CD4-positive, alpha-beta T cell treated with Interleukin-4 for 1 hour (primary cell): ENCODE results near the gene ARVCF.
"Not testable (repeated sequence)": the region's sequence is repeated elsewhere in the genome, so short reads cannot be mapped to it uniquely, and the experiment has no call there.

Experiments used
- DNase-seq, 2 donors: peaks; one replicate each; pipeline ENCODE4 v3.0.0-alpha.2; 2020 to 2022

The ARVCF gene

DNA sequence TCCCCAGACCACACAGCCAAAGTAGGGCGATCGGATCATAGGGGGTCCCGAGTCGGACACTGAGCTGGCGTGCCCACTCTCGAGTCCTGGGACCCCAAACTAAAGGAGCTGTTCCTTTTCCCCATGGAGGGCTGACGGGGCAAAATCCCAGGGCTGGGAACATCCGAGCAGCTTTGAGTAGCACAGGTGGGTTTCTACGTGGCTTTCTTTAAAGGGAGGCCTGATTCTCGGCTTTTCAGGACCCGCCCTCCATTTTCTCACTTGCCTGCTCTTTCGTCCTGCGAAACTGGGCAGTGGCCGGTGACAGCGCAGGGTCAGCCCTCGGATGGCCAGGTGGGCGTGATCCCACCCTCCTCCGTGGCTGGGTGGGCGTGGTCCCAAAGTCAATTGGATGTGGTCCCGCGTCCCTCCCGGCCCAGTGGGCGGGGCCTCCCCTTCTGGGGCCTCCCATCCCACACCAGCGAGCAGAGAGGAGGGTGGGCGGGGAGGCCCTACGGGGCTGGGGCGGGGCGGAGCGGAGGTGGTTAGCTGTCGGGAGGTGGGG, 57.5 kb downstream of the ARVCF start:
- DNase-seq = no peak

DNA sequence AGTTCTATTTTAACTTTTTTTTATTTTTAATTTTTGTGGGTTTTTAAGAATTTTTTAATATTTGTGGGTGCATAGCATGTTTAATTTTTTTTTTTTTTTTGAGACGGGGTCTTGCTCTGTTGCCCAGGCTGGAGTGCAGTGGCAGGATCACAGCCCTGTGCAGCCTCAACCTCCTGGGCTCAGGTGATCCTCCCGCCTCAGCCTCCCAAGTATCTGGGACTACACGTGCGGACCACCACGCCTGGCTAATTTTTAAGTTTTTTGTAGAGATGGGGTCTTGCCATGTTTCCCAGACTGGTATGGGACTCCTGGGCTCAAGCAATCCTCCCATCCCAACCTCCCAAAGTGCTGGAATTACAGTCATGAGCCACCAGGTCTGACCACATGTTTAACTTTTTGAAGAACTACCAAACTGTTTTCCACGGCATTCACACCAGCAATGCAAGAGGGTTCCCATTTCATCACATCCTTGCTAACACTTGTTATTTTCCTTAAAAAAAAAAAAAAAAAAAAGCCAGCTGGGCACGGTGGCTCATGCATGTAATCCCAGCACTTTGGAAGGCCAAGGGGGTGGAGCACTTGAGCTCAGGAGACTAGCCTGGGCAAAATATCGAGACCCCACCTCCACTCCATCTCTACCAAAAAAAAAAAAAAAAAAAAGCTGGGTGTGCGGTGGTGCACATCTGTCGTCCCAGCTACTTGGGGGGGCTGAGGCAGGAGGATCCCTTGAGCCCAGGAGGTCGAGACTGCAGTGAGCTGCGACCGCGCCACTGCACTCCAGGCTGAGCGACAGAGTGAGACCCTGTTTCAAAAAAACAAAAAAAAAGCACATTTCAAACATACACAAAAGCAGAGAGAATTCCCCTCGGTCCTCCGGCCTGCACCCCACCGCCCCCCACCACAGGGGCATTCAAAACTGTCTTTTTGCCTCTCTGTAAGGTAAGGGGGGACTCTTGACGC, 58.3 kb downstream of the ARVCF start:
- no peak for DNase-seq

DNA sequence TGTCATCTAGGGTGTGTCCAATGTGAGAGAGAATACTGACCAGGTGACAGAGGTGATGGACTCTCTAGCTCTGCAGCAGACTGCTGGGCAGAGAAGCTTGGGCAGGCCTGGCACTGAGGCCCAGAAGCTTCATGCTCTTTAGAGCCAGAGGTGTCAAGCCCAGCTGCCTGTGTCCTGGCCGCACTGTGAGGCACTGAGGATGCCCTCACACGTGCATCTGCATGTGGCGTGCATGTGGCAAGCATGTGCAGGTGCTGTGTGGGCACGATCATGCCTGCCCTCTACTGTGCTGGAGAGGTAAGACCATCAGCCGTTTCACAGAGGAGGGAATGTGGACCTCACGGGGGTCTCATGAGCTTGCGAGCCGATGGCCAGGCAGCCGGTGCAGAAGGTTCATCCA, 59.2 kb downstream of the ARVCF start:
- DNase-seq = no peak

DNA sequence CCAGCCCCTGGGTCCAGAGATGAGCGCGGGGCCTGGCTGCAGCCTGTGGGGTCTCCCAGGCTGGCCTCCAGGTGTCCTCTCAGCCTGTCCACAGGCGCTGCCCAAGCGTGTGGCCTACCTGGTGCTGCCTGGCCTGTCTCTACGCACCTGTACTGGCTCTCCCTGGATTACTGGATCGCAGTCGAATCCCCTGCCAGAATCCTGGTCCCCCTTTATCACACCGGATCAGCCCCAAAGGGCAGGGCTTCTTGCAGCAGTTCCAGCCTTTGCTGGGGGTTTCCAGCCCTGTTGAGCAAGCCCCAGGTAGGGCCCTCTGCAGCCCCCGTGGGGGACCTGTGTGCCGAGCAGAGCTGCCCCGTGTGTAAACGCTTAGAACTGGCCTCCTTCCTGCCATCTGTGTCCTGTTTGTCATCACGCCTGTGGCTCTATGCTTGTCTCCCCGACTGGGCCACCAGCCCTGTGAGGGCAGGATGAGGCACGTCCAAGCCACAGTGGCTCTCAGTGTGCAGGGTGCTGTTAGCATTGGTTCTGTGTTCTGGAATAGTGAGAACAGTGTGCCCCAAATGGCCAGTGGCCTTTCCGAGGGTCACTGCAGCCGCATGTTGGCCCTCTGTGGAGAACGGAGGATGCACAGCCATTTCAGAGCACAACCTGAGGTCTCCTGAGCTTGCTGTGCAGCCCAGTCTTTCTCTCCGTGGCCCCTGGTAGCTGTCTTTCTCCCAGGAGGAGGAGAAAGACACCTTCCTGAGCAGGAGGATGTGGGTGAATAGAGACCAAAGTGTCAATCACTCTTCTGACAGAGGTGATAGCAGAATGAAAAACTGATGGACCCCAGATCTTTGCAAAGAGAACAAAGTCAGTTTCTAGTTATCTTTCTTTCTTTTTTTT, 61.1 kb downstream of the ARVCF start:
- no peak for DNase-seq

DNA sequence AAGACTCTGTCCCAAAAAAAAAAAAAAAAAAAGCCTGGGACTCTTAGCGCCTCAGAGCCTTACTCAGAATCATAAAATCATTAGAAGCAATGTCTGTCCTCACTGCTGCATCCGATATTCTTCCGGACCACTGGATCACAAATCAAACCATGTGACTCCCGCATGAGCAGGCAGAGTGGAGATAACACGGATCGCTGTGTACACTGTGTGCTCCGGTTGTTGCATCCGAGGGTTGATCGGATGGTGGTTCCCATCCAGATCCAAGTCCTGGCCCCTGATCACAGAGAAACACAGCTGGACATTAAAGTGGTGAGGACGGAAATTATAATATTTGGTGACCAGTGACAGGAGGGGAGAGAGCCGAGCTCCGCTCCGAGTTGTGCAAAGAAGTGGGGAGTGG, 65.3 kb downstream of the ARVCF start:
- DNase-seq = no peak

DNA sequence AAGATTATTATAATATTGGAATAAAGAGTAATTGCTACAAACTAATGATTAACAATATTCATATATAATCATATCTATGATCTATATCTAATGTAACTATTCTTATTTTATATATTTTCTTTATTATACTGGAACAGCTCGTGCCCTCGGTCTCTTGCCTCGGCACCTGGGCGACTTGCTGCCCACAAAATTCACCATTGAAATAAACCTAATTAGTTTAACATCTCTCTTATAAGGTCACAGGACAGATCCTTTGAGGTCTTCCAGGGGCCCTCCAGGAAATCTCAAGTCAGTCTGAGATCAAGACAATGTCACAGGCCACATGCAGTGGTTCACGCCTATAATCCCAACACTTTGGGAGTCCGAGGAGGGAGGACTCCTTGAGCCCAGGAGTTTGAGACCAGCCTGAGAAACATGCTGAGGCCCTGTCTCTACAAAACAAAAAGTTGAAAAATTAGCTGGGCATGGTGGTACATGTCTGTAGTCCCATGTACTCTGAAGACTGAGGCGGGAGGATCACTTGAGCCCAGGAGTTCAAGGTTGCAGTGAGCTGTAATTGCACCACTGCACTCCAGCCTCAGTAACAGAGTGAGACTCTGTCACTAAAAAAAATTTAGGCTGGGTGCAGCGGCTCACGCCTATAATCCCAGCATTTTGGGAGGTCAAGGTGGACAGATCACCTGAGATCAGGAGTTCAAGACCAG, 68.4 kb downstream of the ARVCF start:
- DNase-seq = no peak

DNA sequence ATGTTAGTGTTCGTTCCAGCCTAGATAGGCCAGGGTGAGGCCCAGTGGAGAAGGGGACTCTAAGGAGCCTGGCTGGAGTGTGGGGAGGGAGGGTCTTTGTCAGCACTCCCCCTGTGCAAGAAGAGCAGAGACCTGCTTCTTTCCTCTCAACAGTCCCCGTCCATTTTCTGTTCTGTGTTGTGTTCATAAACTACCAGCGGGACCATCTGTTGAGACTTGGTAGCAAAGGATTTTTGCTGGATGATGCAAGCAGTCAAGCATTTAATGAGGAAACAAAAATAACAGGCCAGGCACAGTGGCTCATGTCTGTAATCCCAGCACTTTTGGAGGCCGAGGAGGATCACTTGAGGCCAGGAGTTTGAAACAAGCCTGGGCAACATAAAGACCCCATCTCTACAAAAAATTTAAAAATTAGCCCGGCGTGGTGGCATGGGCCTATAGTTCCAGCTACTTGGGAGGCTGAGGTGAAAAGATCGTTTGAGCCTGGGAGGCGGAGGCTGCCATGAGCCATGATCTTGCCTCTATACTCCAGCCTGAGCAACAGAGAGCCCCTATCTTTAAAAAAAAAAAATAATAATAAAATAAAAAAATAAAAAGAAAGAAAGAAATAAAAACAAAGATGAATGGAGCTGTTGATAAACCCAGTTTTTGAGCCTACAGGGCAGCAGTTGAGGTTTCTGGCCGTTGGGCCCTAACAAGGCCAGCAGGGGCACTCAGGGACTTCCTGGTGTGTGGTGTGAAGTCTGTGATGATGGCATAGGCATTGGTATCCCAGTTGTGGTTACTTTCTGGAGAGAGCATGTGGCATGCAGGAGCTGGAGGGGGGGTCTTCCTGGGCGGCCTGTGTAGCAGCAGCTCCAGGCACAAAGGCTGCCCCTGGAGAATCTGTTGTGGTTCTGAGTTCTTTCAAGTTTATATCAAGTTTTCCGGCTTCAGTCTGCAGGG, 73.3 kb downstream of the ARVCF start:
- DNase-seq = no peak

DNA sequence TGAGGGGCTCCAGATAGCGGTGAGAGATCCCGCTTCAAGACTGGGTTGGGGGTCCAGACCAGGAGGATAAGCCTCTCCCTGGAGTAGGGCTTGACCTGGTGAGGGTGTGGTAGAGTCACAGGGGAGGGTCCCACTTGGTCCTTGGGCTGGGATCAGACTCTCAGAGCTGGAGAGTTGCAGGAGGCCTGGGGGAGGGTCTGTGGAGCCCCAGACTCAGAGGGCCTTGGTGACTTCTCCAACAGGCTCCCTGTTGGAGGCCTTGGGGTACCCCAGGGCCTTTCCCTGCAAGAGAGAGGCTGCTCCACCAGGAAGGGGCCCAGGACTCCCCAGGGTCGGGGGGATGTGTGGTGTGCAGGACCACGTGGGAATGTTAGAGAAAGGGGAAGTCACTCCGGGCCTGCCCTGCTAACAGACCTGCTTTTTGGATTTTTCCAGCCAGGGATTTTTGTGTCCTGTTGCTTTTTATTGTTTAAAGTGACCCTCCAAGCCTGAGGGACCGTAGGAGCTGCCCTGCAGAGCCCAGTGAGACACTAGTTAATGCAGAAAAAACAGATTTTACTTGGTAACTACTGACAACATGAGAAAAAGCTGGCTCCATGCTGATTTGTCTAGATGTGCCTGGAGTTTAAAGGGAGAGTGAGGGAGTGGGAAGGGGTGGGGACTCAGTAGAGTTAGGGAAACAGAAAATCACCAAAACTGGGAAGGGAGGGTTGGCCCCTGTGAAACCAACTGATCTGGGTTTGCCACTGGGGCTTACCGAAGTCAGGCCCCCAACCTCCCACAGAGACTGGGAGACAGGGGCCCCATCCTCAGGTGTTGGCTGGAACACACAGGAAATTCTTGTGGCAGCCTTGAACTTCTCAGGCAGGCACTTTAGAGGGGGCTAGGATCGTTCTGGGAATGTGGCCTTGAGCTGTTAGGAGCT, 74.2 kb downstream of the ARVCF start:
- no peak for DNase-seq

DNA sequence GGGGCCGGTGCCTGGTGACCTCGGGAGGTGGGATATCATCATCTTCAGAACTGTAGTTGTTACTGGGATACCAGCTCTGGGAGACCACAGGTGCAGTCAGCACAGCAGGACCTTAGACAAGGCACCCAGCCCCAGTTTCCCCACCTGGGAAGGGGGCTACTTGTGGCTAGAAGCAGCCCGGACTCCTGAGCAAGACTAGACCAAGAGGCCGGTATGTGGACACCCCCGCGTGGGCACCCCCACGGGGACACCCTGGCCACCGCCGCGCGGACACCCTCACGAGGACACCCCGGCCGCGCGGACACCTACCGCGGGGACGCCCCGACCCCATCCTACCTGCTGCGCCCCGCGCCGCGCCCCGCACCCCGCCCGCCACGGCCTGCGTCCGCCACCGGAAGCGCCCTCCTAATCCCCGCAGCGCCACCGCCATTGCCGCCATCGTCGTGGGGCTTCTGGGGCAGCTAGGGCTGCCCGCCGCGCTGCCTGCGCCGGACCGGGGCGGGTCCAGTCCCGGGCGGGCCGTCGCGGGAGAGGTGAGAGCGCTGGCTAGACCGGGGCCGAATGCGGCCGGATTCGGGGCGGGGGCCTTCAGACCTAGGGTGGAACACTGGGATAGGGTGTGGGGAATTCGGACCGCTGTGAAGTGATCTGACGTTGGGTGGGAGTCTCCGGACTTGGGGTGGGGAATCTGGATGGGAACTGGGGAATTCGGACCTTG, 75.1 kb downstream of the ARVCF start, which contains the start of the genes COMT and TXNRD2:
TSS of gene COMT (plus strand) at position 408 of the 718 bp plus-strand sequence. CDS start 20,755 bp downstream, outside the sequence.
TSS of gene TXNRD2 (minus strand) at position 454 of the 718 bp plus-strand sequence. CDS start at position 439, 15 bp downstream.
- DNase-seq = peak; percentile 64 to 70

DNA sequence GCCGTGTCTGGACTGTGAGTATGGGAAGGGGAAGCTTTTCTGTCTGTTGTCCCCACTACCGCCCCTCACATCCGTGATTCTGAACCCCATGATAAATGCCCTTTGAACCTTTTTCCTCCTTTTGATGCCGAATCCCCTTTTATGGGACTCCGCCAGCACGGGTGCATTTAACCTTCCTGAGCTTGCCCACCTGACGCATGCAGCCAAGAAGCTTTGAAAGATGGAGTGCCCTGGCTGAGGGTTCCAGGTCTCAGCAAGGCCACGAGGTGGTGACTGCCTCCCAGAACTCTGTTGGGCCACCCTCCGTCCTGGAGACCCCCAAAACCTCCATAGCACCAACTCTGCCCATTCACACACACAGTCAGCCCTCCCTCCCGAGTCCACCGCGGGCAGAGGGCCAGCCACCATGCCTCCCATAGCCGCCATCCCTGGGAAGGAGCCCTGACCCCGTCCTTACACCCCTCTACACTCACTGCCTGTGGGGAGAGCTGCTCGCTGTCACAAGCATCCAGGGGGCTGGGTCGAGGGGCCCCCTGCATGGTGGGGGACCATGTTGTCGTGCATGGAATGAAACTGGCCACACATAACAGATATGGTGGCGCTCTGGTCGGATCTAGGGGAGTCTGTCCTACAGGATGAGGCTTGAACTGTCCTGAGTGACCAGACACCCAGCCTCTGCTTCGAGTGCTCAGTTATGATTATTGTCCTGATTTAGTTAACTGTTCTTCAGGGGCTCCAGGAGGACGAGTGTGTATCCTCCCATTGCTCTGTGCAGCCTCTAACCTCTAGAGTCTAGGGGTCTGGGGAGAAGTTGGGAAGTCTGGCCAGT, 75.9 kb downstream of the ARVCF start:
- no peak for DNase-seq

DNA sequence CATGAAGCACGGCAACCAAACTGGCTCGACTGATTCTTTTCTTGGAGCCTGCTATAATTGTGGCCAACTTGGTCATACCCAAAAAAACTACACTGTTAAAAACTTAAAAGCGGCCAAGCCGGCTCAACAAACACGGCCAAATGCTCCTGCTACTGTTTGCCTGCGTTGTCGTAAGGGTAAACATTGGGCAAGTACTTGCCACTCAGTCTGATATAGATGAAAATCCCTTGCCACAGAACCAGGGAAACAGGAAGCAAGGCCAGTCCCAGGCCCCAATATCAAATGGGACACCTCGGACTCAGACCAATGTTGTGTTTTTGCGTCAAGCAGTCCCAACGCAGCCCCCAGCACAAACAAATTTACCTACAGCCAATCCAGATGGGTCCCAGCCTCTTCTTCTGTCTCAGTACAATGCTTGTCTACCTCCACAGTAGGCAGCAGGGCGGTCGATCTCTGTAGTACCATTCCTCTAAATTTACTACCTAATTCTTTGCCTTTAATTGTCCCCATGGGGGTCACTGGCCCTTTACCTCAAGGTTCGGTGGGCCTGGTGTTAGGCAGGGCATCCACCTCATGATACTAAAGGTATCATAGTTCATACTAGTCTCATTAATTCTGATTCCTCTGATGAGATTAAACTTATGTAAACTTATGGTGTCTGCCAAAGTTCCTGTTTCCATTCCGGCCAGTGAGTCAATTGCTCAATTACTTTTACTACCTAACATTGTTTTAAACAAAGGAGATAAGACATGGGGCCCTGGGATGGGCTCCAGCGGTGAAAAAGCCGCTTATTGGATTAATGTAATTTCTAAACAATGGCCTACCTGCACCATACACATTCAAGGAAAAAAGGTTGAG, 78.8 kb downstream of the ARVCF start:
- no peak for DNase-seq

DNA sequence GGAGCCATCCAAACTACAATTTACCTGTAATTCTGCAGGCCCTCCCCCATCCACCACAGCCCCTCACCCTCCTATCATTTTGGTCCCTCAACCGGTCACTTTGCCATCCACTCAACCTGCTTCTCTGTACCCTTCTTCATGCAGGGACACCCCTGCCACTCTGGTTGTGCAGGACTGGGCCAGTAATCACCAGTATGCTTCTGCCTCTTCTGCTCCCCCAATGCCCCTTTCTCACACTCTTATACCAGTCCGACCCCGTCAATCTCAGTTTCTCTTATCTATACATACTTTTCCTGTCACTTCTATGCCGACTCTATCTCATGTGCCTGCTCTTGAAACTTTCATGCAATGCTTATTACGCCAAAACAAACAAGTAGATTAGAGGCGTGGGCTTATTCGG, 80.1 kb downstream of the ARVCF start:
- DNase-seq = no peak

DNA sequence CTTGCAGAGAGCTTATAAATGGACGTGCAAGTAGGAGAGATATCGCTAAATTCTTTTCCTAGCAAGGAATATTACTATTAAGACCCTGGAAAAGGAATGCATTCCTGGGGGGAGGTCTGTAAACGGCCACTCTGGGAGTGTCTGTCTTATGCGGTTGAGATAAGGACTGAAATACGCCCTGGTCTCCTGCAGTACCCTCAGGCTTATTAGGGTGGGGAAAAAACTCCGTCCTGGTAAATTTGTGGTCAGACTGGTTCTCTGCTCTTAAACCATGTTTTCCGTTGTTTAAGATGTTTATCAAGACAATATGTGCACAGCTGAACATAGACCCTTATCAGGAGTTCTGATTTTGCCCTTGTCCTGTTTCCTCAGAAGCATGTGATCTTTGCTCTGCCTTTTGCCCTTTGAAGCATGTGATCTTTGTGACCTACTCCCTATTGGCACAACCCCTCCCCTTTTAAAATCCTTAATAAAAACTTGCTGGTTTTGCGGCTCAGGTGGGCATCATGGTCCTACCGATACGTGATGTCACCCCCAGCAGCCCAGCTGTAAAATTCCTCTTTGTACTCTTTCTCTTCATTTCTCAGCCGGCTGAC, 81.4 kb downstream of the ARVCF start:
- not testable (repeated sequence) for DNase-seq

DNA sequence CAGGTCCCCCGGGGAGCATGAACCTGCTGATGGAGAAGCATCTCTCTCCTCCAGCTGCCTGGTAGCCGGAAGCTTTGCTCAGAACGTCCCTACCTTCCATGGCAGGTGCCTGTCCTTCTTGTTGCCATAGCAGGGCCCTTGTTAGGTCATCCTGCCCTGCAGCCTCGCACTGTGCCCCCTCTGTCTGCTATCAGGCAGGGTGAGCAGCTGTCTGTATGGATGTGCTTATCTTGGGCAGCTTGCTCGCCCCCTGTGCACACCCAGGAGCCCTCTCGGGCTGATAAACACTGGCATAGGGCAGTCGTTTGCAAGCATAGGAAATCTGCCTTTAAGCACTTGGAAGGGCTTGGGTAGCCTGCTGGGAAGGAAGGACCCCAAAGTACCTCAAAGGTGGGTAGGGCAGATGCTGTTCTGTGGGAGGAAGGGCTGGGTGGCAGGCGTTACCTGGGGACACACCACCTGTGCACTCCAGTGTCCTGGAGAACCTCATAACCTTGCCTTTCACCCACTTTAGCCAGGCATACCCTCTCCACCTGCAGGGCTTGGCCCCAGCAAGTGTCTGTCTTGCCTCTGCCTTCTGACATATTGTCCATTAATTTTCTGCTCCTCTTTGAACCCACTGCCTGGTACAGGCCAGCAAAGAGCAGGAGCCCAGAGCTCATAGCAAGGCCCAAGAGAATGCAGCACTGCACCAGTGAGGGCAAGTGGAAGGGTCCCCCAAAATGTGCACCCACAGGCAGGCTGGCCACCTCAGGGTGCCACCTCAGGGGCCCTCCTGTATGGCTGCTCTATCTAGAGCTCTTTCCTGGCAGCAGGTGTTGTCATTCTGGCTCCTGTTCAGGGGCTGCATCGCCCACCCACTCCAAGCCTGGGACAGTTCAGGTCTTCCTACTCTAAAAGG, 83.0 kb downstream of the ARVCF start:
- no peak for DNase-seq

DNA sequence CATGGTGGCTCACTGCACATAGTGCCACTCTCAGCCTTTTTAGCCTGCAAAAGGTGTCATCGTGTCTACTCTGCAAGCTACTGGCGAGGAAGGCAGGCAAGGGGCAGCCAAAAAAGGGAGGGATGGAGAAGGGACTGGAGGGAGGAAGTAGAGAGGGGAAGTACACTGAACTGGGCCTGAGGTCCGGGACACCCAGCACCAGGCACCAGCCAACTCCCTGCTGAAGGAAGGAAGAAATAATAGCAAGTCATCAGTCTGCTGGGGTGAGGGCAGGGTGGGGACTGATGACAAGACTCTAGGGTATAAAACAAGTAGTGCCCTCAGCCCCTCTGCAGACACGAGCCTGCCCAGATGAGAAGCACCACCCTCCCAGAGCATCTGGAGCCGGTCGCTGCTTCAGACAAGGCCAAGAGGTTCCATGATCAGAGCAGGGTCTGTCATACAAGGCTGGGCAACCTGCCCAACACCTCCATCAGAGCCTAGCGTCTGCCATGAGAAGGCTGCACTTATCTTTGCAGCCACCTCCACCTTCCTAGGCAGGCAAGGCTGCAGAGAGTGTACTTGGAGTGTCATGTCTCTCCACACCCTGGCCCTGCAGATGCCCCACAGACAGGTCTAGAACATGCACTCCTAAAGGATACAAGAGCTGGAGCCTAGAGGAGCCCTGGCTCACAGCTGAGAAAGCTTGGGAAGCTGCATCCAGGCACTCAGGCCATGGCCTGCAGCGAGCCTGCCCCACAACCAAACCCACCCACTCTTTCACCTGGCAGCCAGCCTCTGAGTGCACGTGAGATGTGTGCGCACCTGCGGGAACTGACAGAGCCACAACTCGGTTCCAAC, 84.0 kb downstream of the ARVCF start:
- no peak for DNase-seq
